Measurements from ENCODE around the gene TPRA1. TPM values are rescaled to one million over a fixed set of nuclear protein-coding genes. Genes with fewer than 3 reads are reported as not detected.
"Not testable (repeated sequence)": the region's sequence is repeated elsewhere in the genome, so short reads cannot be mapped to it uniquely, and the experiment has no call there.

TPRA1 gene
- total RNA-seq, 2 donors from 2014 or later: 19.4 to 20.4 TPM

DNA sequence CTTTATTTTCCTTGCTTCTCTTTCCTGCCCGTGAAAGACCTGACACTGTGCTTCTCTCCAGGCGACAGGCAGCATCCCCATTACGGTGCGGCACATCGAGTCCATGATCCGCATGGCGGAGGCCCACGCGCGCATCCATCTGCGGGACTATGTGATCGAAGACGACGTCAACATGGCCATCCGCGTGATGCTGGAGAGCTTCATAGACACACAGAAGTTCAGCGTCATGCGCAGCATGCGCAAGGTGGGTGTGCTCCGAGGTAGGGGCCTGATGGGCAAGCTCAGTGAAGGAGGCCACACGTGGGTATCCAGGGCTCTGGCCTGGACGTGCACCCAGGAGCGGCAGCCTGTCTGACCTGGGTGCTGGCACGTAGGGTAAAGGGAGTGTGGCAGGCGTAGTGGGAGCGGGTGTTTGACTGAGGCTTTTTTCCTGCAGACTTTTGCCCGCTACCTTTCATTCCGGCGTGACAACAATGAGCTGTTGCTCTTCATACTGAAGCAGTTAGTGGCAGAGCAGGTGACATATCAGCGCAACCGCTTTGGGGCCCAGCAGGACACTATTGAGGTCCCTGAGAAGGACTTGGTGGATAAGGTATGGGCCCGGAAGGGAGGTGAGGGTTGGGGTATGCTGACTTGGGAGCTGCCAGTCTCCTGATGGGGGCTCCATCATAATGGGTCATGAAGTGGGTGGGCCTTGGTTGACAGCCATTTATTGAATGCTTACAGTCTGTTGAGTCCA, 30.3 kb upstream of the TPRA1 start:
- intact Hi-C loops (cut with DNase I): no loop called here
- no peak for DNase-seq
- ATAC-seq: no peak

DNA sequence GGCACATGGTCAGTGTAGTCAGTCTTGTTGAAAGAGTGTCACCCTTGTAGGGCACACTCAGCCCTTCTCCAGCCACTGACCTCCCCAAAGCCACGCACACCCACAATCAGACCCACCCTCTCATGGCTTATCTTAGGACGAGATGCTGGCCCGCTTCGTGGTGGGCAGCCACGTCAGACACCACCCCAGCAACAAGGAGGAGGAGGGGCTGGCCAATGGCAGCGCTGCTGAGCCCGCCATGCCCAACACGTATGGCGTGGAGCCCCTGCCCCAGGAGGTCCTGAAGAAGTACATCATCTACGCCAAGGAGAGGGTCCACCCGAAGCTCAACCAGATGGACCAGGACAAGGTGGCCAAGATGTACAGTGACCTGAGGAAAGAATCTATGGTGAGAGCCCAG, 28.4 kb upstream of the TPRA1 start:
- no peak for ATAC-seq
- intact Hi-C loops (cut with DNase I): no loop called here
- no peak for DNase-seq

DNA sequence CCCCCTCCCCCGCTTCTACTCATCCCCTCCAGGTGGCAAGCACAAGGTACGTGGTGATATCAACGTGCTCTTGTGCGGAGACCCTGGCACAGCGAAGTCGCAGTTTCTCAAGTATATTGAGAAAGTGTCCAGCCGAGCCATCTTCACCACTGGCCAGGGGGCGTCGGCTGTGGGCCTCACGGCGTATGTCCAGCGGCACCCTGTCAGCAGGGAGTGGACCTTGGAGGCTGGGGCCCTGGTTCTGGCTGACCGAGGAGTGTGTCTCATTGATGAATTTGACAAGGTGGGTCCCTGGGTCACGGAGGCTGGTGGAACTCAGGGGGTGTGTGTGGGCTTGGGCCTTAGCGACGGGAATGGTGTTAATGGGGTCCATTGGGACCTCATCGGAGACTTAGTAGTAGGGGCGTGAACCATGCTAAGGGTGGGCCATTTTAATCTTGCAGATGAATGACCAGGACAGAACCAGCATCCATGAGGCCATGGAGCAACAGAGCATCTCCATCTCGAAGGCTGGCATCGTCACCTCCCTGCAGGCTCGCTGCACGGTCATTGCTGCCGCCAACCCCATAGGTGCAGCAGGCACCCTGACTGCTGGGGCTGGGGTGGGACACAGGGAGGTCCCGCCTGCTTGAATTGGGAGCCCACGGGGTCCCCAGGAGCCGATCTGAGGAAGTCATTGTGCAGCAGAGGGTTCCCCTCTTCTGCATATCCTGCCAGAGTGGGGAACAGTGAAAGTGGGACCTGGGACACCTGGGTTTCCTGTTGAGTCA, 26.5 kb upstream of the TPRA1 start:
- no peak for DNase-seq
- ATAC-seq: no peak
- intact Hi-C loops (cut with DNase I): no loop called here

DNA sequence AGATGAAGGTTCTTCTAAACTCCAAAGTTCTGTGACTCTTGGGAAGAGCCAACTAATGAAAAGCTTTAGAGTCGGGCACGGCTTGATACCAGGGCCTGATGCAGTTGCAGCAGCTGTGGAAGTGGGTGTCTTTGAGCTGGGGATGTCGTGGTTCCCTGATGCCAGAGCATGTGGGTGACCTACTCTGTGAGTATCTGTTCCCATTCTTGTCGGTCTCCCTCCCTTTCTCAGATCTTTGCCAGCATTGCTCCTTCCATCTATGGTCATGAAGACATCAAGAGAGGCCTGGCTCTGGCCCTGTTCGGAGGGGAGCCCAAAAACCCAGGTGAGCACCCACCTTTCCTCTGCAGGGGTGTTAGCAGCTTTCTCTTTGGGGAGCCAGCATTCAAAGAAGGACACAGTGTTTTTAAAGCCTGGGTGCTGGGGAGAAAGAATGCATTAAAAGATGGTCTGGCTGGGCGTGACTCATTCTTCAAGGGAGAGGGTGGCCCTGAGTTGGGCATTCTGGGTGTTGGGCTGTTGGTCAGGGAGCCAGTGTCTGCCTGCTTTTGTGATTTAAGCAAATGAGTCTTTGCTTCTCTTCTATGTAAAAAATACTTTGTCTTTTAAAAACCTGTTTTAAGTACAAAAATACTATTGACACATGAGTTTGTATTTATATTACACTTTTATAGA, 25.2 kb upstream of the TPRA1 start:
- intact Hi-C loops (cut with DNase I): no loop called here
- ATAC-seq (no peak), DNase-seq (no peak)

DNA sequence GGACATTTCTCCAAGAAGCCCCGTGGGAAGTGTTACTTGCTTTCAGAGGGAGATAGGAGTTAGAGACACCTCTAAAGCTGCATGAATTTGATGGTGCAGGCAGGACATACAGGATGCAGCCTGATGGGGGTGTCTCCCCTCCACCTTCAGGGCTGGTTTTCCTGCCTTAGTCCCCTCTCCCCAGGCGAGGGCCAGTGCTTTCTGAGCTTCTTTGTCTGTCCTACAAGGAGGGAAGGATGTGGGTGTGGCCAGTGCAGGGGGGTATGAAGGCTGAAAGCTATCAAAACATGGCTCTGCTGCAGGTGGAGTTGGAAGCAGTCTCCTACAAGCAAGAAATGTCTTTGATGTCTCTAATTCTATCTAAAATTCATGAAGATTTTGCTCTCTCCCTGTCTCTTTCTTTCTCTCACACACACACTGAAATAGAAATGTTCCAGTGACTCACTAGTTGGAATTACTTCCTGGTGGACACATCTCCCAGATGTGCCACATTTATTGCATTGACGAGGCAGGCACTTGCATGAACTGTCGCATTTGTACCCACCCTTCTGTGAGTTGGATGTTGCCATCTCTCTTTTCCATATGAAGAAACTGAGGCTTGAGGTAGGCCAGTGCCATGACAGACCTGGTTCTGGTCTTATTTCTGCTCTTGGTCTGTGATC, 24.5 kb upstream of the TPRA1 start:
- DNase-seq (no peak), ATAC-seq (no peak)
- intact Hi-C loops (cut with DNase I): no loop called here

DNA sequence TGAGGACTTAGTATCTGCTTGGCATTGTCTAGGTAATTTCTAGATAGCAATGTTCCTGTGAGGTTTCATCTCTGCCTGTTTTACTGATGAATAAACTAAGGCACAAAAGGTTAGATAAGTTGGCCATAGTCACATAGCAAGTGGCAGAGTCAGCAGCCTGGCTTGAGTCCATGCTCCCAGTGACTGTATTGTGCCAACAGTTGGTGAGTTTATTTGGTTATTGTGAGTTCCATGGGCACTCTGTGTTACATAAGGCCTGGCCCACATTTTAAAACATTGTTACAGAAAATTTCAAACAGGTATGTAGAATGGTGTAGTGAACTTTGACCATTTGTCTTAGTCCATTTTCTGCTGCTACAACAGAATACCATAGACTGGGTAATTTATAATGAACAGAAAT, 22.9 kb upstream of the TPRA1 start:
- ATAC-seq: peak in 1 of 2 donors; percentile 23
- no peak for DNase-seq
- intact Hi-C loops (cut with DNase I): no loop called here

DNA sequence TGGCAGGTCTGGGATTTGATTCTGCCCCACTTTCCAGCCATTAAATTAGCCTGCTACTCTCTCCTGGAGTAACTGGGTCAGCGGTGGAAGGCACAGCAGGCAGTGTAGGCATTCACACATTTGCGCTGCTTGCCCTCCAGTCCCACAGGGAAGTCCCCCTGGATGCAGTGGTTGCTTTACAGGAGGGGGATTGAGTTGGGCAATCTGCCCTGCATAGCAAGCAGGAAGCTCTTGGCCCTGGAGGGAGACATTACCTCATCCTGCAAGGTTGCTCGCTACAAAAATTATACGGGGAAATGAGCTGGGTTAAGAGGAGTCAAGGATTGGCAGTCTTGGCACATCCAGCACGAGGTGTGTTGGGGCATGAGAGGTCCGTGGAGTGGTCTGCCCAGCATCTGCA, 22.4 kb upstream of the TPRA1 start:
- no peak for DNase-seq
- intact Hi-C loops (cut with DNase I): no loop called here
- peak in 1 of 2 donors; percentile 6 for ATAC-seq

DNA sequence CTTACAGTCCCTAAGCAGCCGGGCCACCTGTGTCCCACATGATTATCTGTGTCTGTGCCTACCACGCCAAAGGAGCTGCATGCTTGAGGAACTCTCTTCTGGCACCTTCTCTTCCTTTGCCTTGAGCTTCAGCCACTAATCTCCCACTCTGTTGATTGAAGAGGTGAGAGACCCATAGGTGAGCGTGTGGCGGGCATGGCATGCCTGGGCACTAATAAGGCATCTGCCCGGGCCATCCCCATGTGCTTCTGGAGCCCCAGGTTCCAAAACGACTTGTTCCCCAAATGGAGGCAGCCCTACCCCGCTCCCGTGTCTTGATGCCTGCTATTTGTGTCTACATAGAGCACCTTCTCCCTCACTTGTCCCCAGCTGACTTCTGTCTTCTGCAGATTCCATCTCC, 20.7 kb upstream of the TPRA1 start:
- DNase-seq (no peak), ATAC-seq (no peak)
- intact Hi-C loops (cut with DNase I): no loop called here

DNA sequence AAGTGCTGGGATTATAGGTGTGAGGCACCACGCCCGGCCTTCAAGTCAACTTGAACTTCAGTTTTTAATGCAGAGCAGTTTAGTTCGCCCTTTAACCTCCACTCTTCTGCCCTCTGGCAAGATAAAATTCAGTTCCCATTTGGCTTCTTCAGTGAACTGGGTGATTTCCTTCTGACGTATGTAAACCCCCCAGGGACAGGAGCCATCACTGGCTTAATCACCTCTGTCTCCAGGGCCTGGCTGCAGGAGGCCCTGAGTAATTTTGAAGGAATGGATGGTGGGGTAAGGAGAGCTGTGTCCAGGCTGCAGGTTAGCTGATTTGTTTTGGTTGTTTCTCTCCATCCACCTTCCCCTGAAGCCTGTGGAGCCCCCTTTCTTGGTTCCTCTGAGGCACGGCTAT, 19.6 kb upstream of the TPRA1 start:
- intact Hi-C loops (cut with DNase I): no loop called here
- no peak for DNase-seq
- no peak for ATAC-seq

DNA sequence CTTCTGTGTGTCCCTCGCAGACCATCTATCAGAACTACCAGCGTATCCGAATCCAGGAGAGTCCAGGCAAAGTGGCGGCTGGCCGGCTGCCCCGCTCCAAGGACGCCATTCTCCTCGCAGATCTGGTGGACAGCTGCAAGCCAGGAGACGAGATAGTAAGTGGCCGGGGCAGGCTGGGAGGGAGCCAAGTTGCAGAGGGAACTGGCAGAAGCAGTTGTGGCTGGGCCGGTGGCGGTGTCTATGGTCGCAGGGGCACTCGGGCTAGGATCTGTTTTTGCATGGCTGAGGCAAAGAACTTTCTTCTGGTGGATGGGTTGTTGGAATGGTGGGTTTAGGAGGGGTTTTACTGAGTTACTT, 17.8 kb upstream of the TPRA1 start:
- intact Hi-C loops (cut with DNase I): loop anchor here in 1 of 2 donors (10.0 kb wide), 1 partner anchor 56 kb away; no protein-coding TSS in a partner anchor
- ATAC-seq (peak; percentile 67 to 80), DNase-seq (peak; percentile 65)

DNA sequence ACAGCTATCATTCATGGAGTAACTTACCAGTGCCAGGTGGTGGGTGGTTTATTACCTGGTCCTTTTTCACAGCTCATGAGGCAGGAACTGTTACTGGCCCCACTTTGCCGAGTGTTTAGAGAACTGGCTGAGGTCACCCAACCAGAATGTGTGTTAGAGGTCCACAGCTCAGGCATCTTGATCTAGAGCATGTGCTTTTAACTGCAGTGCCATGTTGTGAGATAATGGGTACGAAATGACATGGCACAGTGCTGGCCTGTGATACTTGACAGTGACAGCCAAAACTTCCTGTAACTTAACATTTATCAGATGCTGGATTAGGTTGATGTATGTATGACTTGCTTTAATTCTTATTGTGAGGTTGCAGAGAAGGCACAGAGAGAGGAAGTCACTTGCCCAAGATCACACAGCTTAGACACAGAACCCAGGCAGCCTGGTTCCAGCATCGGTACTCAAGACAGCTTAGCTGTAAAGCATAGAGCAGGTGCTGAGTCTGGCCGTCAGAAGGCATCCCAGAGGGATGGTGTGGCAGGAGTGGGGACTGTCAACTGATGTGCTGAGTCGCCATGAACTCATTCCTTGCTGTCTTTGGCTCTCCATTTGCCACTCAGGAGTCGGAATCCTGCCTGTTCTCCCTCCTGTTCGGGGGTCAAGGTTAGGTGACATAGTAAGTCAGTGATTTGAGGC, 17.3 kb upstream of the TPRA1 start:
- intact Hi-C loops (cut with DNase I): loop anchor here in 1 of 2 donors (10.0 kb wide), 1 partner anchor 57 kb away; no protein-coding TSS in a partner anchor
- DNase-seq (no peak), ATAC-seq (peak in 1 of 2 donors; percentile 33)

DNA sequence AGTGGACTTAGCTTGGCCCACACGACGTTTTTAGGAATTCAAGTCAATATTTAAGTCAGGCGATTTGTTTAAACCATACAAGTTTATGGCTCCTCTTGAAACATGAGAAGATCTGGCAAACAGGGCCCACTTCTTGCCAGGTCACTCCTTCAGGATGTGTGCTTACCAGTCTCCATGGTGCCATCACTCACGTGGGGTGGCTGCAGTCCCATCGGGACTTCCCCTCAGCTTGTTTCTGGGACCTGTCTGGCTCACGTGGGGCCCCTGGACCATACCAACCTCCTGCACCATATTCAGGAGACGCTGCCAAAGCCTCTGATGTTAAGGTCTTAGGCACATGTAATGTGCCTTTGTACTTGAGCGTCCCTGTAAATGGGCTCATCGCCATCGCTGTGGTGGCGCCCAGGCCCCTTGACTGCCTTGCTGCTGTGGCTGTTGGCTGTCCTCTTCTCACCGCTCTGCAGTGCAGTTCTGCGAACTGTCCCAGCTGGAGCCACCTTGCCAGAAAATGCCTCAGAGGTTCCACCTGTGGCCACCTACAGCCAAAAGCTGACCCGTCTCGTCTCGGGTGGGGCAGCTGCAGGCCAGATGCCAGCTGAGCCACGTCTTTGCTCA, 16.6 kb upstream of the TPRA1 start:
- DNase-seq (no peak), ATAC-seq (no peak)
- intact Hi-C loops (cut with DNase I): loop anchor here in 1 of 2 donors (10.0 kb wide), 1 partner anchor 58 kb away; no protein-coding TSS in a partner anchor

DNA sequence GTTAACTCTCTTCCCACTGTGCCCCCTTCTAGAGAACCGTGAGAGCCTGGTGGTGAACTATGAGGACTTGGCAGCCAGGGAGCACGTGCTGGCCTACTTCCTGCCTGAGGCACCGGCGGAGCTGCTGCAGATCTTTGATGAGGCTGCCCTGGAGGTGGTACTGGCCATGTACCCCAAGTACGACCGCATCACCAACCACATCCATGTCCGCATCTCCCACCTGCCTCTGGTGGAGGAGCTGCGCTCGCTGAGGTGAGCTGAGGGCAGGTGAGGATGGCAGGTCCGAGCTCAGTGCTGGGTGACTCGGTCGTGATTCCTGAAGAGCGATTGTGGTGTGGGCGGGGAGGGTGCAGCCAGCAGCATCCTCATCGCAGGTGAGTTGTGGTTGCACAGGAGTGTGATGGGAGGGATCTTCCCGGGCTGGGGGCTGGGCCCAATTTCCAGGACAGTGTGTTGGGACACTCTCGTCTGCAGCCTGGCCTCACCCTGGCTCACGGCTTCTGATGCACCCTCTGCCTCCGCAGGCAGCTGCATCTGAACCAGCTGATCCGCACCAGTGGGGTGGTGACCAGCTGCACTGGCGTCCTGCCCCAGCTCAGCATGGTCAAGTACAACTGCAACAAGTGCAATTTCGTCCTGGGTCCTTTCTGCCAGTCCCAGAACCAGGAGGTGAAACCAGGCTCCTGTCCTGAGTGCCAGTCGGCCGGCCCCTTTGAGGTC, 15.7 kb upstream of the TPRA1 start:
- no peak for DNase-seq
- intact Hi-C loops (cut with DNase I): loop anchor here in 1 of 2 donors (10.0 kb wide), 1 partner anchor 59 kb away; no protein-coding TSS in a partner anchor
- no peak for ATAC-seq

DNA sequence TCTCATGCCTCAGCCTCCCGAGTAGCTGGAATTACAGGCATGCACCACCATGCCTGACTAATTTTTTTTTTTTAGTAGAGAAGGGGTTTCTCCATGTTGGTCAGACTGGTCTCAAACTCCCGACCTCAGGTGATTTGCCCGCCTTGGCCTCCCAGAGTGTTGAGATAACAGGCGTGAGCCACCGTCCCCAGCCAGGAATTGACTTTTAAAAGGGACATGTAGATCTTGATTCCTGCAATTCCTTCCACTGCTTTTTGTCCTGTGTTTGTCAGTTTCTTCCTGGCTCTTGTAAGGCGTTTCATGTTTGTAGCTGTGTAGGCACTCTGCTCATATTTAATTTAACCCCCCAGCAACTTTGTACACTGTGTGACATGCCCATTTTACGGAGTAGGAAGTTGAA, 15.0 kb upstream of the TPRA1 start:
- not testable (repeated sequence) for ATAC-seq, DNase-seq
- intact Hi-C loops (cut with DNase I): loop anchor here in 1 of 2 donors (10.0 kb wide), 1 partner anchor 59 kb away; no protein-coding TSS in a partner anchor

DNA sequence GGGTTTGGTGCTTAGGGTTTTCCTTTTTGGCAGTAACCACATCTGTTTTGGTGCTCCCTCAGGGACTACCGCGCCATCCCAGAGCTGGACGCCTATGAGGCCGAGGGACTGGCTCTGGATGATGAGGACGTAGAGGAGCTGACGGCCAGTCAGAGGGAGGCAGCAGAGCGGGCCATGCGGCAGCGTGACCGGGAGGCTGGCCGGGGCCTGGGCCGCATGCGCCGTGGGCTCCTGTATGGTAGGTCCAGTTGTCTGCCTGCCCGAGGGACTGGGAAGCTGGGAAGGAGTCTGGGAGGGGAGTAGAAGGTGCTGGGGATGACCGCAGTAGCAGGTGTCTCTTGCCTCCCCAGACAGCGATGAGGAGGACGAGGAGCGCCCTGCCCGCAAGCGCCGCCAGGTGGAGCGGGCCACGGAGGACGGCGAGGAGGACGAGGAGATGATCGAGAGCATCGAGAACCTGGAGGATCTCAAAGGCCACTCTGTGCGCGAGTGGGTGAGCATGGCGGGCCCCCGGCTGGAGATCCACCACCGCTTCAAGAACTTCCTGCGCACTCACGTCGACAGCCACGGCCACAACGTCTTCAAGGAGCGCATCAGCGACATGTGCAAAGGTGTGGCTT, 14.1 kb upstream of the TPRA1 start:
- no peak for DNase-seq
- intact Hi-C loops (cut with DNase I): loop anchor here in 1 of 2 donors (10.0 kb wide), 1 partner anchor 60 kb away; no protein-coding TSS in a partner anchor
- ATAC-seq: no peak

DNA sequence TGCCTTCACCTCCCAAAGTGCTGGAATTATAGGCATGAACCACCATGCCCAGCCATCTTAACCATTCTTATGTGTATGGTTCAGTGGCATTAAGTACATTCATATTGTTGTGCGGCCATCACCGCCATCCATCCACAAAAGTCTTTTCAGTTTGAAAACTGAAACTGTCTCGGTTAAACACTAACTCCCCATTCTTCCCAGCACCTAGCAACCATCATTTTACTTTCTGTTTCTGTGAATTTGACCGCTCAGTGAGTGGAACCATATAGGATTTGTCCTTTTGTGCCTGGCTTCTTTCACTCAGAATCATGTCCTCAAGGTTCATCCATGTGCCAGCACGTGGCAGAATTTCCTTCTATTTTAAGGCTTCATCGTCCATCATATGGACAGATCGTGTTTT, 13.5 kb upstream of the TPRA1 start:
- intact Hi-C loops (cut with DNase I): loop anchor here in 1 of 2 donors (10.0 kb wide), 1 partner anchor 61 kb away; no protein-coding TSS in a partner anchor
- no peak for ATAC-seq
- DNase-seq: no peak

Measured in left cardiac atrium (tissue), 4 donors.